MG63 (cell line): ENCODE data around the gene SNX25. TPM values are rescaled to one million over a fixed set of nuclear protein-coding genes. Genes with fewer than 3 reads are reported as not detected.
"Not testable (repeated sequence)": the region's sequence is repeated elsewhere in the genome, so short reads cannot be mapped to it uniquely, and the experiment has no call there.

ENCODE experiments used
- DNase-seq: peaks from one replicate; pipeline ENCODE4 v3.0.0-alpha.2; 2020
- H3K27me3 ChIP-seq: fragments of 250-450 bp; sonication (Bioruptor Pico); 2 replicates; pipeline ENCODE4 v1.5.1; 2020; ENCODE audit warnings: mild to moderate bottlenecking, moderate library complexity
- H3K36me3 ChIP-seq: fragments of 250-450 bp; sonication (Bioruptor Pico); 2 replicates; pipeline ENCODE4 v1.5.1; 2020; ENCODE audit warnings: mild to moderate bottlenecking, moderate library complexity
- H3K4me3 ChIP-seq: fragments of 250-450 bp; sonication (Bioruptor Pico); 2 replicates; pipeline ENCODE4 v1.5.1; 2020; ENCODE audit warnings: mild to moderate bottlenecking, moderate library complexity
- H3K9me3 ChIP-seq: fragments of 250-450 bp; sonication (Bioruptor Pico); 2 replicates; pipeline ENCODE4 v1.5.1; 2020; ENCODE audit warnings: mild to moderate bottlenecking, moderate library complexity
- total RNA-seq: library from RNA; depleted of rRNA; stranded (reverse); fragments of >200 nt; shearing (Covaris generic); gene quantifications from 2 replicates; pipeline ENCODE4 v1.2.3, GENCODE V29; 2014; ENCODE audit warnings: low replicate concordance

Gene SNX25
- total RNA-seq, 1 experiment from 2014 or later: 8.2 TPM

DNA sequence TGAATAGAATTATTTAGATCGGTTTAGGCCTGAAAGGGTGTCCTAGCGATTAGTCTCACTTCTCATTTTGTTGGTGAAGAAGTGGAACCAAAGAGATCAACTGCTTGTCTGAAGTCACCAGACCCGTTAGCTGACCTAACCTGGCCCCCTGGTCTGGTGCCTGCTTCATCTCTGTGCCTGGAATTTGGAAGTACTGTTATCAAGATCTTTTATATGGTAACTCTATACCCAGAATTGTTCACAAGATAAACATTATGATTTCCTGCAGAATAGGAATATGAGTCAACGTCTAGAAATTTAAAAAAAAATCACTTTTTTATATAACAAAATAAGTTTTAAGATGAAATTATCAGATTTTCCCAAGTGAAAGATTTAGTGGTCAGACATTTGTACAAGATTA, 149.1 kb downstream of the SNX25 start:
- Histone ChIP-seq H3K4me3 (no peak overlapping the region), H3K9me3 (no peaks in the 10 kb centered on the region), H3K27me3 (no peaks in the 10 kb centered on the region), H3K36me3 (no peaks in the 10 kb centered on the region)
- peak; percentile 5 for DNase-seq

- peak; percentile 5 for DNase-seq
Observed at GRCh38 chr4:185358959-185359358, 149.6 kb downstream of the SNX25 start.

GRCh38 chr4:185359767-185360446, 150.5 kb downstream of the SNX25 start:
- Histone ChIP-seq H3K36me3 (no peaks in the 10 kb centered on the region), H3K4me3 (no peak overlapping the region), H3K9me3 (no peaks in the 10 kb centered on the region), H3K27me3 (no peaks in the 10 kb centered on the region)
- no peak for DNase-seq

More at GRCh38 chr4:185358959-185359358, 149.6 kb downstream of the SNX25 start:
- H3K36me3 ChIP-seq: no peaks in the 10 kb centered on the region
- H3K9me3 ChIP-seq: no peaks in the 10 kb centered on the region
- H3K4me3 ChIP-seq: no peak overlapping the region
- H3K27me3 ChIP-seq: no peaks in the 10 kb centered on the region

GRCh38 chr4:185361872-185362271, 152.5 kb downstream of the SNX25 start:
- no peak for DNase-seq
- no peak overlapping the region for H3K4me3 ChIP-seq

GRCh38 chr4:185362570-185362969, 153.2 kb downstream of the SNX25 start:
- not testable (repeated sequence) for H3K27me3 ChIP-seq, DNase-seq, H3K9me3 ChIP-seq, H3K36me3 ChIP-seq, H3K4me3 ChIP-seq

More at GRCh38 chr4:185361872-185362271, 152.5 kb downstream of the SNX25 start:
- no peaks in the 10 kb centered on the region for H3K27me3 ChIP-seq
- no peaks in the 10 kb centered on the region for H3K36me3 ChIP-seq
- H3K9me3 ChIP-seq: no peaks in the 10 kb centered on the region

DNA sequence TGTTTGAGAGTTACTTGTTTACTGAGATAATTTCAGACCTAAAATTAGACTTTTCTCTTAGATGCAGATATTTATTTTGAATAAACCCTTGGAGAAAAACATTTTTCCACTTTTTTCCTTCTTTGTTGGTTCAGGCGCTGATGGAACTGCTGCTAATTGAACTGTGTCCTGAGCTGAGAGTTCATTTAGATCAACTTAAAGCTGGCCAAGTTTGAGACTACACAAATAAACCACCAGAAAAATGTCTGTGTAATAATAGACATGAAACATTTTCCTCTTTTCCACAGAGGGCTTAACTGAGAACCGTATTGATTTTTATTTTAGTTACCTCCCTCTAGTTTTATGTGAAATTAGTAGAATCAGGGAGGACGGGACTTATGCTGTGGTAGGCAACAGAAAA, 153.9 kb downstream of the SNX25 start:
- H3K4me3 ChIP-seq: no peak overlapping the region
- no peaks in the 10 kb centered on the region for H3K36me3 ChIP-seq
- H3K27me3 ChIP-seq: no peaks in the 10 kb centered on the region
- H3K9me3 ChIP-seq: no peaks in the 10 kb centered on the region
- DNase-seq: no peak

GRCh38 chr4:185364886-185365285, 155.5 kb downstream of the SNX25 start:
- no peak for DNase-seq
- Histone ChIP-seq H3K36me3 (no peaks in the 10 kb centered on the region), H3K9me3 (no peaks in the 10 kb centered on the region), H3K4me3 (no peak overlapping the region), H3K27me3 (no peaks in the 10 kb centered on the region)

- Histone ChIP-seq H3K9me3 (no peaks in the 10 kb centered on the region), H3K27me3 (no peaks in the 10 kb centered on the region), H3K36me3 (no peaks in the 10 kb centered on the region), H3K4me3 (no peak overlapping the region)
- DNase-seq: no peak
Observed at GRCh38 chr4:185369731-185370130, 160.3 kb downstream of the SNX25 start.

GRCh38 chr4:185370268-185370949, 161.0 kb downstream of the SNX25 start:
- Histone ChIP-seq H3K36me3 (no peaks in the 10 kb centered on the region), H3K9me3 (no peaks in the 10 kb centered on the region), H3K4me3 (no peak overlapping the region), H3K27me3 (no peaks in the 10 kb centered on the region)
- DNase-seq: no peak

DNA sequence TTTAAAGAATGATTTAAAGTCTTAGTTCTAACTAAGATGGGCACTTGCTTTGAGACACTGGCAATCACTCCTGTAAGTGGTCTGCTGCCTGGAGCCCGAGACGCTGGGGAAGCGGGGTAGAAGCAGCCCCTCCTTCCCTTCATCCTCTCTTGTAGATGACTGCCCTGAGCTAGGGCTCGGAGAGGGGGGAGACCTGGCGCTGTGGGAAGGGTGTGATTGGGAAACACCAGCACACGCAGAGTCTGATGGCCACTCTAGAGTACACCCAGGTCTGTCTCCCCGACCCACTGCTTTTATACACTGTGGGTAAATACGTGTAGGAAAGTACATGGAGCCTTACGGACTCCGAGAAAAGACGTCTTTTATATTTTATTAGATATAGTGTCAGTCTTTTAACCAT, 162.3 kb downstream of the SNX25 start:
- Histone ChIP-seq H3K9me3 (no peaks in the 10 kb centered on the region), H3K4me3 (no peak overlapping the region), H3K36me3 (no peaks in the 10 kb centered on the region), H3K27me3 (no peaks in the 10 kb centered on the region)
- no peak for DNase-seq

- no peak for DNase-seq
- Histone ChIP-seq H3K36me3 (no peaks in the 10 kb centered on the region), H3K4me3 (no peak overlapping the region), H3K27me3 (no peaks in the 10 kb centered on the region), H3K9me3 (no peaks in the 10 kb centered on the region)
Observed at GRCh38 chr4:185374027-185374426, 164.6 kb downstream of the SNX25 start.

GRCh38 chr4:185374573-185374972, 165.2 kb downstream of the SNX25 start:
- DNase-seq: no peak
- Histone ChIP-seq H3K36me3 (no peaks in the 10 kb centered on the region), H3K9me3 (no peaks in the 10 kb centered on the region), H3K27me3 (no peaks in the 10 kb centered on the region), H3K4me3 (no peak overlapping the region)

- Histone ChIP-seq H3K36me3 (no peaks in the 10 kb centered on the region), H3K9me3 (no peaks in the 10 kb centered on the region), H3K27me3 (no peaks in the 10 kb centered on the region), H3K4me3 (no peak overlapping the region)
- DNase-seq: no peak
Observed at GRCh38 chr4:185378264-185378663, 168.9 kb downstream of the SNX25 start.

GRCh38 chr4:185379326-185380295, 170.2 kb downstream of the SNX25 start:
- no peaks in the 10 kb centered on the region for H3K27me3 ChIP-seq

GRCh38 chr4:185380320-185380719, 170.9 kb downstream of the SNX25 start:
- no peak for DNase-seq
- no peaks in the 10 kb centered on the region for H3K27me3 ChIP-seq
- no peaks in the 10 kb centered on the region for H3K9me3 ChIP-seq
- H3K36me3 ChIP-seq: no peaks in the 10 kb centered on the region
- H3K4me3 ChIP-seq: no peak overlapping the region

More at GRCh38 chr4:185379326-185380295, 170.2 kb downstream of the SNX25 start:
- no peak for DNase-seq
- H3K4me3 ChIP-seq: no peak overlapping the region
- no peaks in the 10 kb centered on the region for H3K36me3 ChIP-seq
- no peaks in the 10 kb centered on the region for H3K9me3 ChIP-seq

- H3K36me3 ChIP-seq: no peaks in the 10 kb centered on the region
- no peaks in the 10 kb centered on the region for H3K9me3 ChIP-seq
- no peak for DNase-seq
- H3K27me3 ChIP-seq: no peaks in the 10 kb centered on the region
- H3K4me3 ChIP-seq: no peak overlapping the region
Observed at GRCh38 chr4:185381288-185382196, 172.1 kb downstream of the SNX25 start.
